Measurements from ENCODE around the gene SORCS1.

The SORCS1 gene

DNA sequence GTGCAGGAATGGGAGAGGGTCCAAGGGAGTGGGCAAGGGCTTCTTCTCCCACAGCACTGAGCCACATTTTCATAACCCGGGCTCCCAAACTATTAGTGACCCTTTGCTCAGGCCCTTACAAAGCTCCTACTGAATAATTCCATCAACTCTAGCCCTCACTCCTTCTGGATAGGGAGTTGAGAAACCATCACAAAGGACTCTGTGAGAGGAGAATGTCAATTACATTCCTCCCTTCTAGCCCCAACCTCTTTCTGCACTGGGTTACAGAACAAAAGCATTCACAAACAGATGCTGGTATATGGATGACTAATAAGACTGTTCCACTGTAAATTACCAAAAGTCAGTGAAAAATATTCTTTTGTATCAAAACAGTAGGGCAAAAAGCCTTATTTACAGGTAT, 203.7 kb downstream of the SORCS1 start:
- no peak for DNase-seq
- in situ Hi-C loops (cut with MboI; ENCODE audit: low pct_unique_long_range_greater_than_20kb, low sequenced_read_pairs), result no loop called here

DNA sequence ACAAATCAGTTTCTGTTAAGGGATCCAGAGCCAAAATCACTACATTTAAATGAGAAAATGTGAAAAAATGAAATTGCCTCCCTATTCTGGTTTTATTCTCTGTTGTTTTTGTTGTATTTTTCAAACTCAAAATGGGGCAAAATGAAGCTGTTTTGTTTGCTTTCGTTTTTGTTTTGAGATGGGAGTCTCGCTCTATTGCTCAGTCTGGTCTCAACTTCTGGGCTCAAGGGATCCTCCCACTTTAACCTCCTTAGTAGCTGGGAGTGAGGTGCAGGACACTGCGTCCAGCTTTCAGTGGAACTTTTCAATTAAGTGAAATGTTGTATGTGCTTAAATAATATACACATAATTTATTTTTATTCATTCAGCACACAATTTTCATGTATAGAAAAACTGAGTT, 205.0 kb downstream of the SORCS1 start:
- in situ Hi-C loops (cut with MboI; ENCODE audit: low pct_unique_long_range_greater_than_20kb, low sequenced_read_pairs), result no loop called here
- DNase-seq, result no peak

DNA sequence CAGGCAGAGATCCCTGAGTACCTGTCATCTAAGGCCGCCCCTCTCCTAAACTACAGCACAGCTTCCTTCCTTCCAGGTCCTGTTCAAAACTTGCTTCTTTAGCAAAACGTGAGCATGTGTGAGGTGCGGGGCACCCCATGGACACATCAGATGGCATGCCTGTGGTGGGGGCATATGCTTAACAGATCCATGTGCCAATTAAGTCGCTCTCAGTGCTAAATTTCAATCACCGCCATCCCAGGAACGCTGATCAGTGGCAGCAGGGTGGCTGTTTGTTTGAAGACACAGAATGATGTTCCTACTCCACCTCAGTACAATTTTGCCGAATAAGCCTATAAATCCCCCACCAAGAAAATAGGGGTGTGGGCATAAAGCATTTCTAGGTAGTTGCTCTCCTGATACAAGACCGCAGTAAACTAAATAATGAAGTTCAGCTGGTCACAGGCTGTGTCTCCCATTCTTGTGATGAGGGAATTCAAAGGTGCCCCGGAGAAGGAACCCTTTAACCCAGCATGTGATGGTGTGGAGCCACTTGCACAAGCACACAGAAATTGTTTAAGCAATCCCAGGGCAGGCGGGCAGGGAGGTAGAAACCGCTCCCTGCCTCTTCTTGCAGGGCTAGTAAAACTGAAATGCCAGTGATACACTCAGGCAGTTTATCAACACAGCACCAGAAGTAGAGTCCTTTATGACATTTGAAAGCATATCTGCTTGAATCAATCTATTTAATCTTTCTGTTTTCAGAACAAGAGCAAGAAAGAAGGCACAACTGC, 205.7 kb downstream of the SORCS1 start:
- DNase-seq, result no peak
- in situ Hi-C loops (cut with MboI; ENCODE audit: low pct_unique_long_range_greater_than_20kb, low sequenced_read_pairs), result no loop called here

DNA sequence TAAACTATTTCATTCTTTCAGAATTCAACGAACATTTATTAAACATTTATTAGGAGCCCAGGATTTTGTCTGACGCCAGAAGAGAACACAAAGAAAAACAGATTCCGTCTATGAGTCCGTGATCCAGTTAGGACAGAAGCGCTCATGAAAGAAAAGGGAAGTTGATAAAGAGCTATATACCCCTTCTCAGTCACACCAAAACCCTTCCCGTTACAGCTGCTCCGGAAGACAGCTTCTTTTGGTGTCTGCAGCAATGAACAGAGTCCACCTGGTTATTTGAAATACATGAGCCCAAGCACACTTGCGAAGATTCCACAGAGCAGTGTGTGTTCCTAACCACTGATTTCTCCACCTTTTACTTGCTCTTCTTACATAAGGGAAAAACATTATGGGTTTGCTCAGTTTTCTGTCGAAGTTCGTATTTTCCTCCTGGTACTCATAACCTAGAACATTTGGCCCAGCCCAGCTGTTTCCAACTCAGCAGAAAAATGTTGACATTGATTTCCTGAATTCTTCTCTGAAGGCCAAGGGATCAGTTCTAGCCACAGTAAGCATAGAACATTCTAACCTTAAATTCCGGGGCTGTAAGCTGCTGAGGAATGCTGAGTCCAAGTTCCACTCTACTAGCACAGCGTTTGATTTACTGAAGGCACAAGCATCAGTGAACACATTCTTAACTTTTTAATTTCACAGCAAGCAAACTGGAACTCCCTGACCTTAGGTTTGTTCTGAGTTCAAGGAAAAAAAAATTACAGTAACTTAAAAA, 206.5 kb downstream of the SORCS1 start:
- in situ Hi-C loops (cut with MboI; ENCODE audit: low pct_unique_long_range_greater_than_20kb, low sequenced_read_pairs), result no loop called here
- DNase-seq, result peak; percentile 43

DNA sequence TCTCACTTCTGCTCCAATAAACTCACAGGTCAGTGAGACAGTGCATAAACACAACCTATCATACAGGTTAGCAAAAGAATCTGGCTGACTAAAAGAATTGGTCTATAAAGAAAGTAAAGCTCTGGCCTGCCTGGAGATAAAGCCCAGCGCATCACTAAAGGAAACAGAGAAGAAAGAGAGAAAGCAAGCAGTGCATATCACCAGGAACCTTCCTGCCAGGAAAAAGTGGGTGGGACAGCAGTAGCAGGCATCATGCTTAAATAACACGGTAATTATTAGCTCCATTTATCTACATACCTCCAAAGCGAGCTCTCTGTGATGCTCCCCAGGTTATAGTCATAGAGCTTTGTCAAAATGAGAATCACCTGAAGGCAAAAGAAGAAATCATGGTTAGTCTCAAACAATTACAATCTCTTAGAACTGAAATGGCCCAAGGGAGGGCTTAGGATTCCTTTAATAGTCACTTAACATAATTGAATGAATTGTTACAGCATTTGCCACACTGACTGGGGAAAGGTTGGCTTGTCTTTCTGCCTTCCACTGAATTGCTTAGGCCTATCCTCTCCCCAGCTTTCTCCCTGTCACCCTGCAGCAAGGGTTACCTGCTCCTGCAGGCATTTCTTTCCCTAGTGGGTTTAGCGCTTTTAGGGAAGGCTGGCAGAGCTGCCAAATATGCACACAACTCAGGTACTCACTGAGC, 208.1 kb downstream of the SORCS1 start:
- in situ Hi-C loops (cut with MboI; ENCODE audit: low pct_unique_long_range_greater_than_20kb, low sequenced_read_pairs), result no loop called here
- no peak for DNase-seq

DNA sequence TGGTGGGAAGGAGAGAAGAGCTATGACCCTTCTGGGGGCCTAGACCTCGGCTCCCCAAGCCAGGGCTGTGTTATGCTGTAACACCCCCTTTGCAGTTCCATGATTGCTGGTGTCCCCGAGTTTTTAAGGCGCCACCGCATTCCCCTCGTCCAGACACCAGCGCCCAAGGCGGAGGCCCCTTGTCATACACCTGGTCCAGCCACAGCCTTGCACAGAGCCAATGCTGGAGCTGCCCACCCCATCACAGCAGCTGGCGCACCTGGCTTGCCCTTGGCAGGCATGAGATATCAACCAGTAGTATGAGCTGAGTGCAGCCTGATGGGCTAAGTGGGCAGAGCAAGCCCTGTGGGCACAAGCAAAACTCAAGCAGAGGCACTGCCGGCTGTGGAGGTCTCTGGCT, 209.4 kb downstream of the SORCS1 start:
- no peak for DNase-seq
- in situ Hi-C loops (cut with MboI; ENCODE audit: low pct_unique_long_range_greater_than_20kb, low sequenced_read_pairs), result no loop called here

DNA sequence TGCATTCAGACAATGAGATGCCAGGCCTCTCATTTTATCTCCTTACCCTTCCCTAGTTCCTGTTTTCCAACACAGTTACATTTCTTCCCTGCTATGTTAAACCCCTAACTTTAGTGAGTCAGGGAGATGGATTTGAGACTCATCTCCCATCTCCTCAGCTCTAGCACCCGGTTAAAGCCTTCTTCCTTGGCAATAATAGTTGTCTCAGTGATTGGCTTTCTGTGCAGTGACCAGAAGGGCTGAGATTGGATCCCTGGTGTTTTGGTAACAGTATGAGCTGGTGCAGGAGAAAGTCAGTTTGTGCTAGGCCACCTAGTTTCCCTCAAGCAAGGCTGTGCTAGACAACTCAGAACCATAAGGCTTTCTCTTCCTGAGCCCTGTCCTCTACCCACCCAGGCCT, 212.5 kb downstream of the SORCS1 start:
- in situ Hi-C loops (cut with MboI; ENCODE audit: low pct_unique_long_range_greater_than_20kb, low sequenced_read_pairs), result no loop called here
- DNase-seq, result no peak

DNA sequence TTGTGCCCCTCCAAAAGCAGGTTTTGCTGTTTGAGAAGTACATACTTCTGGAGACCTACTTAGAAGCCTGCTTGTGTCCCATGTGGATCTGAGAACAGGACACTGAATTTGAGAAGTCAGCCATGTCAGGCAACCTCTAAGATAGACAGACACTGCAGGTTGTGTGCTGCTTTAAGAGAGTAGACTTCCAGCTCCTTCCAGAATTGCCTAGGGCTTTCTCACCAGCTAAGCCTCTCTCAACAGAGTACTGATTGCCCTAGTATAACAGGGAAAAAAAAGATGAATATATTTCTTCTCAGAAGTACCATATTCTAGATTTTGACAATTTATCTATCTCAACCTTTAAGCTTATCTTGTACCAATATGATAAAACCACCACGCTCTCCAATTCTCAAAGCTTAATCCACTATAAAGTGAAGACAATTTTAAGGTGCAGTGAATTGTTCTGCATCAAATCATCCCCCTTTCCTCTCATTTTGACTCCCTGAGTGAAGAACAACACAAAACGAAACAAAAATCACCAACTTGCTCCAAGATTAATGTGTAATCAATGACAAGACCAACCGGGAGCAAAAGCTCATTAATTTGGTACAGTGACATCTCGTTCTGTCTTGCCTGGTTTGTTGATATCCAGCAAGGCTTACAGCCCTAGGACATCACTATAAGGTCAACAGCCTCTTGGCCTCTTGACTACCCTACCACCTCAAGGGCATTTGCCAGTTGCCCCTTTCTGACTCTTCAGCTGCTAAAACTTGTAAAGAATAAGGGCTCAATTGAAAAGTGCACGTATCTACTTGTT, 214.6 kb downstream of the SORCS1 start:
- in situ Hi-C loops (cut with MboI; ENCODE audit: low pct_unique_long_range_greater_than_20kb, low sequenced_read_pairs), result no loop called here
- DNase-seq, result no peak

DNA sequence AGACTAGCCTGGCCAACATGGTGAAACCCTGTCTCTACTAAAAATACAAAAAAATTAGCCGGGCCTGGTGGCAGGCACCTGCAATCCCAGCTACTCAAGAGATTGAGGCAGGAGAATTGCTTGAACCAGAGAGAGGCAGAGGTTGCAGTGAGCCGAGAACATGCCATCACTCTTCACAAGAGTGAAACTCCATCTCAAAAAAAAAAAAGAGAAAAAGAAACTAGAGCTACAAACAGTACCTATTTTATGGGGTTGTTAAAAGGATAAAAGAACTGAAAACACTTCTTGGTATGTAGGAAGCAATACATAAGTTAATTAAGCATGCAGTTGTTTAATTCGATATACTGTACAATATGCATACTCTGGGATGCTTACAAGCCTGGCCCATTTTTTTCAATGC, 216.9 kb downstream of the SORCS1 start:
- no peak for DNase-seq

DNA sequence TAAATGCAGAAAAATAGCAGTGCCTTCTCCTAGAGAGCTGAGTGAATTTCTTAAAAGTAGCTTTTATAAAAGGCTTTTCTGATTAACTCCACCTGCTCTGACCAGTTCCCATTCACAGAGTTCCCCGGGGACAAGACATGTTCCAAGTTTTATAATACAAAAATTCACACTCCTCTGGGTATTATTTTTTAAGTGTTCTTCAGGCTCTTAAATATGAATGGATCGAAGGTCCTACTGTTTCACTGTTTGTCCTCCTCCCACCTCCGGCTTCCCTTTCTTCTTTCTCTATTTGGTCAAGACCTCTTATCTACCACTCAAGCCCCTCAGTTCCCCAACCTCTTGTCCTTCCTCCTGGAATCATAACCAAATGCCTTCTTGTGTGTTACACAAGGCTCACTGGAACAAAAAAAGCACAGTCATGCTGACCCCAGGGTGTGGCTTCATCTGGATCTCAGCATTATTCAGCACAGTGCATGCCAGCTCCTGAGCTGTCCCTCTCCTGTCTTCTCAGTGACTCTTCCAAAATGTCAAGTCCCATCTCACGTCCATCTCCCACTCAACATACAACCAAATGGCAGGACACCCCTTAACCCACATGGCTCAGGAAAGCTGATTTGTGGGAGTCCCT, 222.4 kb downstream of the SORCS1 start:
- DNase-seq, result no peak
- in situ Hi-C loops (cut with MboI; ENCODE audit: low pct_unique_long_range_greater_than_20kb, low sequenced_read_pairs), result no loop called here

More for the DNA sequence above, 216.9 kb downstream of the SORCS1 start:
- in situ Hi-C loops (cut with MboI; ENCODE audit: low pct_unique_long_range_greater_than_20kb, low sequenced_read_pairs), result no loop called here

DNA sequence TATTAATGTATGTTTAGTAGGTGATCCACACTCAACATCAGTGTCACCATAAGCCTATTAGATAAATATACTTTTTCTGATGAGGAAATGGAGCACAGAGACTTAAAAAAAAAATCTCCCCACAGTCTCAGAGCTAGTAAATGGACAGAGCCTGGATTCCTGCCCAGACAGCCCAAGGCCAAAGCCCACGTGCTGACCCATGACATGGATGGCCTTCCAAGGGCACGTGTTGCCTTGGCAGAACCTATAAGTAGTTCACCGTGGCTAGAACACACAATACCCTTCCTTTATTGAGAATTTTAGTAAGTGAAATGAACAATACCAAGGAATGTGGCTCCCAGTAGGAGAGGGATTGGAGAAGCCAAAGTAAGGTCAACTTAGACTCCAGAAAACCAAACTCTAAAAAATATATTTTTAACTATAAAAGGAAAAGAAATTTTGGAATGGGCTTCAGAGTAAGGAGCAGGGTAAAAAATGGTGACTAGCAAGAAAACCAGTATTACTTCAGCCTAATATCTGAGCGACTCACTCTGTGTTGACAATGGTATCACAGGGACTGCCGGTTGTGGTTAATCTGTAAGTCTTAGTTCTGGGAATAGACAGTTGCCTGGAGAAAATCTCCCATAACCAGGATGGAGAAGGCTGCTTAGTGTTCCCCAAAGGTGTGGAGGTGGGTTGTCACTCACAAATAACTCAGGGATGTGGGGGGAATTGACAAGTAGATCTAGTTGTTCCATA, 223.0 kb downstream of the SORCS1 start:
- in situ Hi-C loops (cut with MboI; ENCODE audit: low pct_unique_long_range_greater_than_20kb, low sequenced_read_pairs), result no loop called here
- no peak for DNase-seq

DNA sequence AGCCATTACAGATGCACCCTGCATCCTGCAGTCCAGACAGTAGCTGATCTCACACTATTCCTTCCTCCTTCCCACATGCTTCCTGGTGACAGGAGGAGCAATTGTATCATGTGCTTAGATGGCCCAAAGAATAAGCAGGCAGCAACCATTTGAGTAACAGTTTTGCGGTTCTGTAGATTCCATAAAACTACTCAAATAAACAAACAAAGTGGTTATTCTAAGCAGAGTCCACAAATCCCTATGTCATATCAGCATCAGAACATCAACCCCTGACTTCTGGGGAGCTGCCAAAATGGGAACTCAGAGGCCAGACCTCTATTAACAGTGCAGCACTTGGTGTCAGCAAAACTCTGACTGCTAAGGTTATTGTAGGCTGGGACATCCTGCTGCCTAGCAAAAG, 226.0 kb downstream of the SORCS1 start:
- in situ Hi-C loops (cut with MboI; ENCODE audit: low pct_unique_long_range_greater_than_20kb, low sequenced_read_pairs), result no loop called here

DNA sequence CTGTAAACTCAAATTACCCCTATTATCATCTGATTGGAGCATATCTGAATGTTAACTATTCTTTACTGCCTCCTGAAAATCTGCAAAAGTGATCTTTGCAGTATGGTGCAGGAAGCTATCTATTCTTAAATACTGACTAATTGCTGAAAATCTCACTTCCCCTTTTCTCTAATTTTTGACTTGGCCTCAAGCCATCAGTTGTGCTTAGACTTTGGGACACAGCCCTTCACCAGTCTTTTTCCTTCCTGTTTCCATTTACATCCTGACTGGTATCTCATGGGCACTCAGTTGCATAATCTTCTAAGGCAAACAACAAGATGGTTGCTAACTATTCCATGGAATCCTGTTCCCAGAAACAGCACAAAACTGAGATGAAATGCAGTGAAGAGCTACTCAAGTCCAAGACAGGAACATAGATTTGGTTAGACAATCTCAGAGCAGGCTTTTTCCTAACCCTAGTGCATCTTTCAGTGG, 228.5 kb downstream of the SORCS1 start:
- peak; percentile 46 for DNase-seq
- in situ Hi-C loops (cut with MboI; ENCODE audit: low pct_unique_long_range_greater_than_20kb, low sequenced_read_pairs), result no loop called here

More for the DNA sequence above, 226.0 kb downstream of the SORCS1 start:
- DNase-seq, result no peak

DNA sequence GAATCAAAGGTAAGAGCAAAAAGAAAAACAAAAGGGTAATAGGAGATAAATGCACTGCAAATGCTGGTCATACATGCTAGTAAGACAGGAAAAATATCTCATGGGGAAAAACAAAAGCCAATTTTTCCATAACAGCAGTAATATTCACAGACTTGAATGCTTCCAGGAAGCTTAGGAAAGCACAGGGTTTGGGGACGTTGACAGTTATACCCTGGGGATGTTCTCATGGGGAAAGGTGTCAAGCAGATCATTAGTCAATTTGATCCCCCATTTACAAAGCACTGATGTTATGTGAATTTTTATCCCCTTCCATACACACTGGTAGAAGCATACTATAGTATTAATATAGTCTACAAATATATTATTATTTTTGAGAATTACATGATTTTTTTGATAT, 232.7 kb downstream of the SORCS1 start:
- in situ Hi-C loops (cut with MboI; ENCODE audit: low pct_unique_long_range_greater_than_20kb, low sequenced_read_pairs), result no loop called here

DNA sequence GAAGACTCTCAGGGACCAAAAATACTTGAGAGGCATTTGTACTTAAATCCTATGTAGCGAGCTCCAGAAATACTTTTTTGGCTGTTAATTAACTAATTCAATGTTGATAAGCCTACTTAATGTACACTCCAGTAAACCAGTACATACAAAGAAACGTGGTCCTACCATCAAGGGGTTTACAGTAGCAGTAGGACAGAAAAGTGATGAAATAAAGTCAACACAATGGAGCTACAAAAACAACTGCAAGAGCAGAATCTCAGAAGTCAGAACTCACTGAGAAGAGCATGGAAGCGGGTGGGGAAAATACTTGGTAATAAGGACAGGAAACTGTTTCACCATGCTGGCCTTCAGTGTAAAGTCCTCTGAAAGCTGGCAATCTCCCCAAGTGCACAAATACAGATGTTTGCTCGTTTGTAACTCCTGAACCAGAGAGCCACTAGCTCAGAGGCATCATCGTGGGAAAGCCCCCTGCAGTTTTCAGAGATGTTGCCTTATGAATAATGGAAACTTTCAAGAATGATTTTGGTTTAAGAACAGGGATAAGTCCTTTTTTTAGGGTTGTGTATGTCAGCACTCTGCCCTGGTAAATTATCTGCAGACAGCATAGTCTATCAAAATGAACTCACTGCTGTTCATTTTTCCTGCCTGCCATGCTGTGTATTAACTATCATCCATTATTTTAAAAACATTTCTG, 233.2 kb downstream of the SORCS1 start:
- no peak for DNase-seq
- in situ Hi-C loops (cut with MboI; ENCODE audit: low pct_unique_long_range_greater_than_20kb, low sequenced_read_pairs), result no loop called here

More for the DNA sequence above, 232.7 kb downstream of the SORCS1 start:
- DNase-seq, result no peak

DNA sequence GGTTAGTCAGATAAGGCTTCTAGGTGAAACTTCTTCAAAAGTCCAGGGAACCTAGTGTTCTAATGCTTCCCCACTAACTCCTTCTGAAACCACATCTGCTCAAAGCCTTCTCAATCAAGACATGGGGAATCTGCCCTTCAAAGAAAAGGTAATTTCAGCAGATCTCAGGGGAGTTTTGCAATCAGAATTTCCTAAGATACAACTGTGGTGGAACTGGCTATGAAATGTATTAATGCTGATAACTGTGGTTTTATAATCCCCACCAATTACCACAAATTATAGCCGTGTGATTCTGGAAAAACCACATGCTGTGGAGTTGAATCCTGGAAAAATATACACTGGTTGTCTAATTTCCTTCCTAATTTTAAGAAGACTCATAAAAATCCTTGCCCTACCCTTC, 233.8 kb downstream of the SORCS1 start:
- in situ Hi-C loops (cut with MboI; ENCODE audit: low pct_unique_long_range_greater_than_20kb, low sequenced_read_pairs), result no loop called here
- DNase-seq, result no peak

DNA sequence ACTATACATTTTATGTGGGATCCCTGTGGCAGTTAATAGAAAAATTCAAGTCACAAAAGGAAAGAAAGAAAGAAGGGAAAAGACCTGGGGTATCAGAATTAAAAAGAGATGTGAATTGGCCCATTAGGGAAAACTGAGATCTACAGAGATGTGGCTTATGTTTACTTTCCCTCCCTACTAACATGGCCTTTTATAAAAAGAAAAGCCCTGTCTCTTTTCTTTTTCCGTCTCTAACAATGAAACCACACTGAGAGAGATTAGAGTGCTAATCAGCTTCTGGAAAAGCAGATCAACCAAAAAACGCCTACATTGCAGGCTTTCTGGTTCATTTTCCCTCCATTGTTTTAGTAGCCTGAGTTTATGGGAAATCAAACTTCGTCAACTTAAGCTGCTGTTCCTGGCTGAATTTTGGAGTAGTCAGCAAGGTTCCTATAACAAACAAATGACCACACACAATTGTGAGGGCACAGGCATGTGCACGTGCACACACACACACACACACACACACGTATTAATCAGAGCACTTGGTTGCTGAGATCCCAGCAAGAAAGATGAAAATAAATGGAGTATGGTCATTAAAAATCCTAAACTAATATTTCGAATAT, 235.1 kb downstream of the SORCS1 start:
- DNase-seq, result no peak
- in situ Hi-C loops (cut with MboI; ENCODE audit: low pct_unique_long_range_greater_than_20kb, low sequenced_read_pairs), result no loop called here

Measured in KBM-7 (cell line).